CD4-positive, alpha-beta T cell (primary cell): ENCODE results near the gene UBXN7. TPM values are rescaled to one million over a fixed set of nuclear protein-coding genes. Genes with fewer than 3 reads are reported as not detected.

Source experiments
- ATAC-seq: fragments of 200-7000 bp; cut with Tn5 transposase; one replicate; pipeline ENCODE4 v1.10.0; 2022; ENCODE audit warnings: mild to moderate bottlenecking; ENCODE audit not compliant: poor library complexity
- CTCF ChIA-PET: fragments of 350-600 bp; sonication (Branson Sonifier 250); formaldehyde crosslinking; loops from one replicate; lab custom pipeline; 2021; ENCODE audit warnings: antibody characterized with exemption, inconsistent platforms; lab: Charles Lee
- POLR2A ChIA-PET: fragments of 350-600 bp; sonication (Branson Sonifier 250); formaldehyde crosslinking; loops from one replicate; lab custom pipeline; 2021; ENCODE audit warnings: antibody characterized with exemption, inconsistent platforms; lab: Charles Lee
- DNase-seq, 14 experiments: peaks; one replicate each; pipeline ENCODE4 v3.0.0-alpha.2; 2013 to 2020; ENCODE audit warnings: mixed read lengths in 2 of 14
- H3K27ac ChIP-seq, 2 donors: one replicate each; pipeline versions ENCODE4 v1.5.1 to v1.7.0; 2013; ENCODE audit warnings: low read length in 2 of 2, low read depth in 1 of 2, mild to moderate bottlenecking in 1 of 2
- H3K27me3 ChIP-seq, 2 experiments: 1 replicate in 1 of 2; 2 replicates in 1 of 2; pipeline versions ENCODE4 v1.6.1 to v1.7.0; 2013; ENCODE audit warnings: low read length in 2 of 2, control low read depth in 1 of 2, mild to moderate bottlenecking in 1 of 2, moderate library complexity in 1 of 2; ENCODE audit not compliant: insufficient read depth in 2 of 2, control insufficient read depth in 1 of 2
- H3K36me3 ChIP-seq: one replicate; pipeline ENCODE4 v1.6.1; 2013; ENCODE audit warnings: low read length, control low read depth; ENCODE audit not compliant: insufficient read depth
- H3K4me1 ChIP-seq: one replicate; pipeline ENCODE4 v1.6.1; 2013; ENCODE audit warnings: low read length, control low read depth; ENCODE audit not compliant: insufficient read depth
- H3K4me3 ChIP-seq: one replicate; pipeline ENCODE4 v1.5.1; 2013; ENCODE audit warnings: mild to moderate bottlenecking, low read length, moderate library complexity
- H3K9me3 ChIP-seq, 2 experiments: 1 replicate in 1 of 2; 2 replicates in 1 of 2; pipeline versions ENCODE4 v1.6.1 to v1.7.0; 2013; ENCODE audit warnings: low read length in 2 of 2, mild to moderate bottlenecking in 2 of 2, control low read depth in 1 of 2, moderate library complexity in 1 of 2; ENCODE audit not compliant: control insufficient read depth in 1 of 2, insufficient read depth in 1 of 2
- H3K27ac Mint-ChIP-seq: one replicate; pipeline ENCODE4 v1.8.0; 2020; ENCODE audit warnings: mixed read lengths
- H3K27me3 Mint-ChIP-seq: one replicate; pipeline ENCODE4 v1.8.0; 2021; ENCODE audit warnings: mixed read lengths
- H3K36me3 Mint-ChIP-seq: one replicate; pipeline ENCODE4 v1.8.0; 2021; ENCODE audit warnings: low read depth, mixed read lengths
- H3K4me1 Mint-ChIP-seq: one replicate; pipeline ENCODE4 v1.8.0; 2021; ENCODE audit warnings: low read depth, mixed read lengths
- H3K4me3 Mint-ChIP-seq: one replicate; pipeline ENCODE4 v1.8.0; 2020; ENCODE audit warnings: mild to moderate bottlenecking, mixed read lengths
- H3K9me3 Mint-ChIP-seq: one replicate; pipeline ENCODE4 v1.8.0; 2020; ENCODE audit warnings: mixed read lengths
- CTCF ChIP-seq: fragments of 200-600 bp; IDR thresholded peaks from one replicate; pipeline ENCODE4 v1.8.0; 2022; ENCODE audit warnings: antibody characterized with exemption, mild to moderate bottlenecking
- intact Hi-C, 2 experiments: fragments of 100-400 bp; cut with DNase I in 1 of 2; cut with micrococcal nuclease in 1 of 2; formaldehyde crosslinking; loops; one replicate each; pipeline versions ENCODE4 v1.15.1 to v1.9.0; 2023 to 2025; cut with DNase I, micrococcal nuclease
- total RNA-seq, 174 experiments: library from RNA in 2 of 174; stranded (reverse) in 2 of 174; gene quantifications; one replicate each; pipeline ENCODE4 v1.2.3 and lab custom pipeline; 2021 to 2026

Gene UBXN7
- total RNA-seq, 2 experiments from 2014 or later: 75.3 to 83.6 TPM

- no peak overlapping the region for H3K4me3 ChIP-seq
- no peak for TF ChIP-seq CTCF
- peaks cover 0 to 3% of the 10 kb centered on the region in 2 experiments for H3K9me3 ChIP-seq
- Mint-ChIP-seq H3K4me1 (no peaks in the 10 kb centered on the region), H3K27ac (no peak overlapping the region), H3K4me3 (no peak overlapping the region), H3K27me3 (no peaks in the 10 kb centered on the region), H3K9me3 (no peaks in the 10 kb centered on the region), H3K36me3 (no peaks in the 10 kb centered on the region)
- ChIA-PET POLR2A (no interaction called here), CTCF (no interaction called here)
- intact Hi-C loops: no loop called here
- no peaks in the 10 kb centered on the region for H3K36me3 ChIP-seq
- H3K4me1 ChIP-seq: peaks cover 4% of the 10 kb centered on the region
- H3K27ac ChIP-seq: no peak overlapping the region
- ATAC-seq (no peak), DNase-seq (peak in 1 of 14 experiments; percentile 3)
- H3K27me3 ChIP-seq: no peaks in the 10 kb centered on the region
Measured at GRCh38 chr3:196335503-196335948, 96.7 kb downstream of the UBXN7 start.

GRCh38 chr3:196334982-196335381 is 97.2 kb downstream of the UBXN7 start:
- Histone ChIP-seq H3K27ac (no peak overlapping the region), H3K9me3 (peaks cover 0 to 3% of the 10 kb centered on the region in 2 experiments), H3K4me3 (no peak overlapping the region), H3K36me3 (no peaks in the 10 kb centered on the region), H3K4me1 (peaks cover 4% of the 10 kb centered on the region), H3K27me3 (no peaks in the 10 kb centered on the region)
- no peaks in the 10 kb centered on the region for H3K9me3 Mint-ChIP-seq
- ATAC-seq (no peak), DNase-seq (no peak)
- H3K27me3 Mint-ChIP-seq: no peaks in the 10 kb centered on the region
- POLR2A ChIA-PET: no interaction called here
- CTCF ChIA-PET: no interaction called here
- H3K4me1 Mint-ChIP-seq: no peaks in the 10 kb centered on the region
- H3K4me3 Mint-ChIP-seq: no peak overlapping the region
- no peak overlapping the region for H3K27ac Mint-ChIP-seq
- no peaks in the 10 kb centered on the region for H3K36me3 Mint-ChIP-seq
- intact Hi-C loops: no loop called here
- TF ChIP-seq CTCF: no peak

- Histone ChIP-seq H3K4me3 (no peak overlapping the region), H3K4me1 (no peaks in the 10 kb centered on the region), H3K27me3 (peaks cover 0 to 2% of the 10 kb centered on the region in 2 experiments), H3K9me3 (no peaks in the 10 kb centered on the region), H3K36me3 (no peaks in the 10 kb centered on the region), H3K27ac (no peak overlapping the region)
- no peak overlapping the region for H3K4me3 Mint-ChIP-seq
- POLR2A ChIA-PET: no interaction called here
- no peaks in the 10 kb centered on the region for H3K4me1 Mint-ChIP-seq
- ATAC-seq (no peak), DNase-seq (no peak)
- no peak for TF ChIP-seq CTCF
- H3K27ac Mint-ChIP-seq: no peak overlapping the region
- CTCF ChIA-PET: no interaction called here
- no peaks in the 10 kb centered on the region for H3K36me3 Mint-ChIP-seq
- H3K27me3 Mint-ChIP-seq: no peaks in the 10 kb centered on the region
- no peaks in the 10 kb centered on the region for H3K9me3 Mint-ChIP-seq
- intact Hi-C loops: no loop called here
Measured at GRCh38 chr3:196332168-196332567, 100.1 kb downstream of the UBXN7 start.
